AG04450 (cell line): ENCODE results near the gene SLC46A2. TPM values are rescaled to one million over a fixed set of nuclear protein-coding genes. Genes with fewer than 3 reads are reported as not detected.

ENCODE experiments used
- CTCF ChIA-PET: fragments of 300-600, 350-600 bp; formaldehyde crosslinking; extraction: SDS; loops from one replicate; lab custom pipeline; 2022; ENCODE audit warnings: antibody characterized with exemption, inconsistent platforms; lab: Charles Lee
- POLR2A ChIA-PET: fragments of 350-600 bp; formaldehyde crosslinking; extraction: SDS; loops from one replicate; lab custom pipeline; 2021; ENCODE audit warnings: antibody characterized with exemption, inconsistent platforms; lab: Yijun Ruan, JAX
- DNase-seq: peaks from one replicate; pipeline ENCODE4 v3.0.0-alpha.2; 2011; ENCODE audit warnings: low read depth, low spot score
- H3K27ac ChIP-seq: one replicate; pipeline ENCODE4 v1.5.1; 2012; ENCODE audit warnings: low read depth, low read length, control low read depth
- H3K27me3 ChIP-seq: one replicate; pipeline ENCODE4 v1.6.0; 2012; ENCODE audit warnings: low read length; ENCODE audit not compliant: control insufficient read depth, insufficient read depth
- H3K4me3 ChIP-seq: 2 replicates; pipeline ENCODE4 v1.5.1; 2011; ENCODE audit warnings: mild to moderate bottlenecking, low read depth, low read length, control low read depth
- H3K9me3 ChIP-seq: 2 replicates; pipeline ENCODE4 v1.5.1; 2012; ENCODE audit warnings: low read length; ENCODE audit not compliant: control insufficient read depth, insufficient read depth
- CTCF ChIP-seq: IDR thresholded peaks from 2 replicates; pipeline ENCODE4 v1.5.1; 2011; ENCODE audit warnings: low read depth, low read length, control low read depth, inconsistent platforms
- polyA plus RNA-seq: library from polyadenylated mRNA; depleted of rRNA; stranded (reverse); fragments of >200 nt; gene quantifications from 2 replicates; pipeline ENCODE4 v1.2.3, GENCODE V29; 2011

SLC46A2 gene
- polyA plus RNA-seq, 1 experiment: not detected

DNA sequence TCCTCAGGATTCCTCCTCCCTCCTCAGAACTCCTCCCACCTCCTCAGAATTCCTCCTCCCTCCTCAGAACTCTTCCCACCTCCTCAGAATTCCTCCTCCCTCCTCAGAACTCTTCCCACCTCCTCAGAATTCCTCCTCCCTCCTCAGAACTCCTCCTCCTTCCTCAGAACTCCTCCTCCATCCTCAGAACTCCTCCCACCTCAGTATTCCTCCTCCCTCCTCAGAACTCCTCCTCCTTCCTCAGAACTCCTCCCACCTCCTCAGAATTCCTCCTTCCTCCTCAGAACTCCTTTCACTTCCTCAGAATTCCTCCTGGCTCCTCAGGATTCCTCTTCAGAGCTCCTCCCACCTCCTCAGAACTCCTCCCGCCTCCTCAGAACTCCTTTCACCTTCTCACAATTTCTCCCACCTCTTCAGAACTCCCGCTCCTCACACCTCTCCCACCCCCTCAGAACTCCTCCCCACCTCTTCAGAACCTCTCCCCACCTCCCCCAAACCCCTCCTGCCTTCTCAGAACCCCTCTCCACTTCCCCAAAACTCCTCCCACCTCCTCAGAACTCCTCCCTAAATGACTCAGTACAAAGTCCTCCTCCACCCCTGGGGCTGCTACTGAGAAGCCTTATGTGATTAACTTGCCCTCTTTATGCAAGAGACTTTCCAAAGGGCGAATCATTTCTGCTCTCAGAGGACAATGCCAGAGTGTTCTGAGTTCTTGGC is 23.2 kb downstream of the SLC46A2 start:
- ChIA-PET CTCF (no interaction called here), POLR2A (no interaction called here)
- peak overlapping the region; percentile 47 for H3K27ac ChIP-seq
- TF ChIP-seq CTCF: no peak
- H3K27me3 ChIP-seq: no peaks in the 10 kb centered on the region
- DNase-seq: peak; percentile 44
- no peak overlapping the region for H3K4me3 ChIP-seq
- H3K9me3 ChIP-seq: peaks cover 8% of the 10 kb centered on the region

- H3K27me3 ChIP-seq: no peaks in the 10 kb centered on the region
- DNase-seq: no peak
- CTCF ChIA-PET: no interaction called here
- H3K27ac ChIP-seq: no peak overlapping the region
- no peak for TF ChIP-seq CTCF
- no peak overlapping the region for H3K4me3 ChIP-seq
- POLR2A ChIA-PET: no interaction called here
- peaks cover 8% of the 10 kb centered on the region for H3K9me3 ChIP-seq
Observed at GRCh38 chr9:112866662-112867274, 23.9 kb downstream of the SLC46A2 start.

GRCh38 chr9:112864982-112865381 is 25.7 kb downstream of the SLC46A2 start:
- CTCF ChIA-PET: no interaction called here
- peaks cover 8% of the 10 kb centered on the region for H3K9me3 ChIP-seq
- no peak for TF ChIP-seq CTCF
- no peak overlapping the region for H3K27ac ChIP-seq
- POLR2A ChIA-PET: no interaction called here
- no peak overlapping the region for H3K4me3 ChIP-seq
- H3K27me3 ChIP-seq: no peaks in the 10 kb centered on the region
- no peak for DNase-seq

DNA sequence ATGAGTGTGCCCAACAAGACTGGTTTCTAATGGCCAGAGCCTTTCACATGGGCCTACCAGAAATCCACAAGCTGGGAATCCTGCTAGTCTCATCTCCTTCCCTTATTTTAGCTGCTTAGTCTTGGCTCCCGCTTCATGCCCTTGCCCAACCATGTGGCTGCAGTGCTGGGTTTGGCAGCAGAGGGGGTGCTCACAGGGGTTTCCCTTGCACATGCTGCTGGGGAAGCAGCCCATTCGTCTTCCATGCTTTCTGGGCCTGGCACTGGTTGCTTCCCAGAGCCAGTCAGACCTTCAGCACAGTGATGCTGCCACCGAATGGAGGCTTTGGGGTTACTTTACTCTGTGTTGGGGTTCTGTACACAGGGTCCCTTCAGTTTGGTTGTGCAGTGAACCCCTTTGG is 26.3 kb downstream of the SLC46A2 start:
- no peak for TF ChIP-seq CTCF
- H3K27me3 ChIP-seq: no peaks in the 10 kb centered on the region
- POLR2A ChIA-PET: no interaction called here
- no peak overlapping the region for H3K4me3 ChIP-seq
- no peak for DNase-seq
- CTCF ChIA-PET: interaction anchor here (2.1 kb wide), 1 partner anchor 39 kb away, joined by 8 read pairs; no protein-coding TSS in a partner anchor
- peaks cover 8% of the 10 kb centered on the region for H3K9me3 ChIP-seq
- H3K27ac ChIP-seq: no peak overlapping the region

GRCh38 chr9:112863746-112864145 is 26.9 kb downstream of the SLC46A2 start:
- peaks cover 8% of the 10 kb centered on the region for H3K9me3 ChIP-seq
- POLR2A ChIA-PET: no interaction called here
- CTCF ChIA-PET: interaction anchor here (2.1 kb wide), 1 partner anchor 40 kb away, joined by 8 read pairs; no protein-coding TSS in a partner anchor
- no peaks in the 10 kb centered on the region for H3K27me3 ChIP-seq
- TF ChIP-seq CTCF: no peak
- H3K27ac ChIP-seq: no peak overlapping the region
- no peak overlapping the region for H3K4me3 ChIP-seq
- DNase-seq: no peak
